Activated CD8-positive, alpha-beta memory T cell treated with anti-CD3 and anti-CD28 coated beads for 1 hour (primary cell): ENCODE results near the gene CAMTA1.
"Not testable (repeated sequence)": the region's sequence is repeated elsewhere in the genome, so short reads cannot be mapped to it uniquely, and the experiment has no call there.

Experiments
- DNase-seq, 2 donors: peaks; one replicate each; pipeline ENCODE4 v3.0.0-alpha.2; 2020; ENCODE audit warnings: low read depth in 1 of 2; ENCODE audit errors: extremely low read depth in 1 of 2

The CAMTA1 gene

GRCh38 chr1:6902153-6902552 lies 116.9 kb downstream of the CAMTA1 start:
- no peak for DNase-seq

DNA sequence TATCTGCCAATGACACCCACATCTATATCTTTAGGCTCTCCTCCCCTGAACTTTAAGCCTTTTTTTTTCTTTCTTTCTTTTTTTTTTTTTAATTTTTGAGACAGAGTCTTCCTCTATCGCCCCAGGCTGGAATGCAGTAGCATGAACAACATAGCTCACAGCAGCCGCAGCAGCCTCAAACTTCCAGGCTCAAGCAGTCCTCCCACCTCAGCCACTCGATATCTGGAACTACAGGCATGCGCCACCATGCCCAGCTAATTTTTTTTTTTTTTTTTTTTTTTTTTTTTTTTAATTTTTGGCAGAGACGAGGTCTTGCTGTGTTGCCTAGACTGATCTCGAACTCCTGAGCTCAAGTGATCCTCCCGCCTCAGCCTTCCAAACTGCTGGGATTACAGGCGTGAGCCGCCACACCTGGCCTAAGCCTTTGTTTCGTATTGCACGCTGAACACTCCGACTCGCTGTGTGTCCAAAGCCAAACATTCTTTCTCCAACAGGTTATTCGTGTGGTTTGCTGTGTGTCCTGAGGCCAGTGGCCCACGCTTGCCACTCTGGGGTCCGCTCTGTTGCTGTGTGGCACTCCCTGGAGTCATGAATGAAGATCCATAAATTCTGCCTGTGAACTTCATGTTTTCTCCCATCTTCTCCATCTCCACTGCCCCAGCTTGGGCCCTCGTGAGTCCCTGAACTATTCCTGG lies 119.4 kb downstream of the CAMTA1 start:
- DNase-seq, result no peak

DNA sequence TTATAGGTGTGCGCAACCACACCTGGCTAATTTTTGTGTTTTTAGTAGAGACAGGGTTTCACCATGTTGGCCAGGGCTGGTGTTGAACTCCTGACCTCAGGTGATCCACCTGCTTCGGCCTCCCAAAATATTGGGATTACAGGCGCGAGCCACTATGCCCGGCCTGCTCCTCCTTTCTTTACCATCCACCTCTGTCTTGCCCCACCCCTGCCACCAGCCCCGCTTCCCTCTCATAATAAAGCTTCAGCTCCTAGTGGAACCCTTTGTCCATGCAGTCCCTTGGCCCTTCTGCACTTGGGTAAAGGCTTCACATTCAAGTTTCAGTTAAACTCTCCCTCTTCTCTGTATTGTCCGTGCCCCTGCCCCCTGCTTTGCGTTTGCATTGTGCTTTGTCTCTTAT lies 120.1 kb downstream of the CAMTA1 start:
- DNase-seq, result no peak

GRCh38 chr1:6905790-6906189 lies 120.5 kb downstream of the CAMTA1 start:
- no peak for DNase-seq

DNA sequence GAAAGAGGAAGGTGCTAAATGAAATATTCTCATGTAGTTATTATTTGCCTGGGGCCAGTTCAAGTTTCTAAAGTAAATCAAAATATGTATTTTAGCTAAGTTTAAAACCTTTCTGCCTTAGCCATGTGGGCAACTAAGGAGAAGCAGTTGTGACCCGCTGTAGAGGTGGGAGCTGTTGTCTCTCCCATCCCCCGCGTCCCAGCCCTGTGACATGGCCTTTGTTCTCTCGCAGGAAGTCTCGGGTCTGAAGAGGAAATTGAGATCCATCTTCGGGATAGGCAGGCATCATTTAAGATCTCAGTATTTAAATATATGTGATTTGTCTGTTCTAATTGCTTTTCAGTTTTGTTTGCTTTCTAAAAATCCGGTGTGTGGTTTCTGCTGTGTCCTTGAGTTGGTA lies 121.5 kb downstream of the CAMTA1 start:
- no peak for DNase-seq

DNA sequence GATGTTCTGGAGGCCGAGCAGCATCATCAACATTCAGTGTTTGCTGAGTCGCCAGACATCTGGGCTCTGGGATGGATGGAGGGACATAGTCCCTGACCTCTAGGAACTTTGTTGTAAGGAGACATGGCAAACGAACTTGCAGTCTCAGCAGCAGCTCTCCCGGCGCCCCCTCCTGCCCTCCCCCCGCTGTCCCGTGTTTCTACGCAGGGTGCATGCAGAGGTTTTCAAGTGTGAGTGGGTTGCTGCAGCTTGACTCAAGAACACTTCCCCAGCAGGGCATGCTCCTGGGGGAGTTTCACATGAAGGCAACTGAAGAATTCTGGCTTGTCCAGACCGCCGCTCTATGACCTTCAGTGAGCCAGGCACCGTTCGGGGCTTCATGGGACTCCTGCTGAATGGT lies 121.9 kb downstream of the CAMTA1 start:
- DNase-seq, result no peak

- no peak for DNase-seq
These were observed 122.6 kb downstream of the CAMTA1 start for GRCh38 chr1:6907676-6908434.

DNA sequence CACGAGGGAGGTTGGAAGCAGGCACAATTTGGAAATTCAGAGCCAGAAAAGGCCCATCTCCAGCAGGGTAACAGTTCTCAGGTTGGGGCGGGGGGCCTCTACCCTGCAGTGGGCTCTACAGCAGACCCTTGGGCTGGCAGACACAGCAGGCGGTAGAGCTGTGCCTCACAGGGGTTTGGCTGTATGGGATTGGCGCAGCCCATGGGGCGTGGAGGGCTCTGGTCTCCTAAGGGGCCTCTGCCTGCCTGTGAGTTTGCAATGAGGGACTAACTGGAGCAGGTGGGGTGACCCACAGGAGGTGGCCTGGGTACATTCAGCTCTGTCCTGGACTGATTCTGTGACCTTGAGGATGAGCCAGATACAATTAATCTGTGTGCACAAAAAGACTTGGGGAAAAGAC lies 124.1 kb downstream of the CAMTA1 start:
- DNase-seq, result no peak

GRCh38 chr1:6909857-6910256 lies 124.6 kb downstream of the CAMTA1 start:
- no peak for DNase-seq

- DNase-seq, result no peak
These were observed 126.0 kb downstream of the CAMTA1 start for GRCh38 chr1:6911021-6911941.

DNA sequence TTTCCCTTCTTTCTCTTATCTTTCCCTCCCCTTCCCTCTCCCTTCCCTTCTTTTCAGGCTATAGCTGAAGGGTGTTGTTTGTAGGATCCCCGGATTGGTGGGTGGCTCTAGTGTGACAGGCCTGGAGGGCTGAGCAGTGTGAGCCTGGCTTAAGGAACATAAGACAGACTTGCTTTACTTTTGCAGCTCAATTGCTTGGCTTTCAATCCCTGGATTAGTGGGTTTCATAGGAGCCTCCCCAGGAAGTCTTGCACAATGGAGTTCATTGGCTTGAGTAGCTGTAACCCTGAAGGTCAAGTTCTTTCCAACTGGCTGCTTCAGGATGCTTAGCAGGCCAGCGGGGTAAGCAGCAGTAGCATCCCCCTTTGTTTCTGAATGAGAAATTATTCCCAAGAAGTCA lies 126.7 kb downstream of the CAMTA1 start:
- DNase-seq, result no peak

GRCh38 chr1:6912518-6912917 lies 127.3 kb downstream of the CAMTA1 start:
- DNase-seq, result no peak

GRCh38 chr1:6913086-6913485 lies 127.8 kb downstream of the CAMTA1 start:
- DNase-seq, result no peak

DNA sequence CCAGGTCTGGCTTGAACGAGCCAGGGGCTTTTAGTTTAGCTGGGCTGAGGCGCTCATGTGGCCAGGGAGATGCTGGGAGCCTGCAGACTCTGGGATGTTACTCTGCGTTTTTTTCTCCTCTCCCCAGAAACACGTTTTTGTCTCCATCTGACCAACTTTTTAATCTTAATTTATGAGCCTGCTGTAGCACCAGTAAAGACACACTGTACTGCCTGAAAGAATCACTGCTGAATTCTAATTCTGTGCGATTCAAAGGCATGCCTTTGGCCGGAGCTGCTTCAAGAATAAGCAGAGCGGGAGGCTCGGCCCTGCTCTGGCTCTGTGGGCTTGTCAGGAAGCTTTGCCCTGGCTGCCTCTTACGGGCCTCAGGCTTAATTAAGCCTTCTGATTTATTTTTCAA lies 129.5 kb downstream of the CAMTA1 start:
- no peak for DNase-seq

DNA sequence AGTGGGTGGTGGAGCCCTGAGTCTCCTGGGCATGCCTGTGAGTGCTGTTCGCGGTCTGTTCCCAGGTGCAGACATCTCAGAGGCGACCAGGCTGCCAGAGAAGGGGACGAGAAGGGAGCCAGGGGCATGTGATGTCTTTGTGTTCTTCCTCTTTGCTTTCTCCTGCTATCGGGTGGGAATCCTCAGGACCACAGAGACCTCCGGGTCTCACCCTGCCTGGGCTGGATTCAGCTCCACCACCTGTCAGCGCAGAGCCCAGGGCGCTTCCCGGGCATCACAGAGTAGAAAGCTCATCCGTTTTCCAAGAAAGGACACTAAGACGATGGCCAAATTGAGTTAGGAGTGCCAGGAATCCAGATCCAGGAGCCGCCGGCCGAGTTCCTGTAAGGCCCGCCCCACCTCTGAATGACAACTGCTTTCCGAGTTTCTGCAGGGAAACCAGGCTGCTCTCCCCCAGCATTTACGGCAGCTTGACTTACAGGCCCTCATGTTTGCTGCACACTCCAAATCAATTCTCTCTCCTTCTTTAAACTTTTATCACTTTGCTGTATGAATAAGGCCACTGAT lies 130.8 kb downstream of the CAMTA1 start:
- DNase-seq, result no peak

DNA sequence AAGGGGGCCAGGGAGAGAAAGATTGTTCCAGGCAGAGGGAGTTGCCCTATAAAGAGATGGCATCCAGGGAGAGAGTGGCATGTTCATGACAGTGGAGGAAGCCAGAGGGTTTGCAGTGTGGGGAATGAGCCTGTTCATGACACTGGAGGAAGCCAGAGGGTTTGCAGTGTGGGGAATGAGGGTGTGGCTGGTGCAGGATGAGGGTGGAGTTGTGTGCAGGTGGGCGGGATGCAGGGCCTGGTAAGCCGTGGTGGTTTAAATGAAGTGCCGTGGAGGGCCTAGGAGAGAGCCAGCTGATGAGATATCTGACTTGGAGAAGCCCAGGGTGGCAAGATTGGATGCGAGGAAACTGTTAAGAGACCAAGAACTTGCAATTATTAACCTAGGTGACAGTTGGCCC lies 131.8 kb downstream of the CAMTA1 start:
- DNase-seq, result no peak

GRCh38 chr1:6918186-6918924 lies 133.1 kb downstream of the CAMTA1 start:
- DNase-seq, result no peak

- DNase-seq, result no peak
These were observed 133.8 kb downstream of the CAMTA1 start for GRCh38 chr1:6918925-6919511.

DNA sequence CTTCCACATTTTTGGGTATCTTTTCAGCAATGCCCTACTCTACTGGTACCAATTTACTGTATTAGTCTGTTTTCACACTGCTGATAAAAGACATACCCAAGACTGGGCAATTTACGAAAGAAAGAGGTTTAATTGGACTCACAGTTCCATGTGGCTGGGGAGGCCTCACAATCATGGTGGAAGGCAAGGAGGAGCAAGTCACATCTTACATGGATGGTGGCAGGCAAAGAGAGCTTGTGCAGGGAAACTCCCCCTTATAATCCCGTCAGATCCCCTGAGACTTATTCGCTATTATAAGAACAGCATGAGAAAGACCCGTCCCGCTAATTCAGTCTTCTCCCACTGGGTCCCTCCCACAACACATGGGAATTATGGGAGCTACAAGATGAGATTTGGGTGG lies 136.3 kb downstream of the CAMTA1 start:
- DNase-seq, result not testable (repeated sequence)
